Calu3 (cell line): ENCODE data around the gene SEC22A. TPM values are rescaled to one million over a fixed set of nuclear protein-coding genes. Genes with fewer than 3 reads are reported as not detected.

ENCODE experiments used
- BruUV-seq: library from RNA; stranded (reverse); fragments of 400-500 nt; replicated peaks from 2 replicates; lab custom pipeline; 2021; lab: Mats Ljungman, UMichigan
- CTCF ChIA-PET: fragments of 300-600 bp; sonication (Branson Sonifier 250); formaldehyde crosslinking; loops from one replicate; lab custom pipeline; 2022; ENCODE audit warnings: antibody characterized with exemption; lab: Charles Lee
- DNase-seq: peaks from one replicate; pipeline ENCODE4 v3.0.0; 2022
- H3K27ac Mint-ChIP-seq: one replicate; pipeline ENCODE4 v1.8.0; 2022; ENCODE audit warnings: mixed read lengths; ENCODE audit not compliant: unreplicated experiment
- H3K27me3 Mint-ChIP-seq: one replicate; pipeline ENCODE4 v1.8.0; 2022; ENCODE audit warnings: mixed read lengths; ENCODE audit not compliant: unreplicated experiment
- H3K36me3 Mint-ChIP-seq: one replicate; pipeline ENCODE4 v1.8.0; 2022; ENCODE audit warnings: mild to moderate bottlenecking, moderate library complexity, mixed read lengths; ENCODE audit not compliant: insufficient read depth, unreplicated experiment
- H3K4me1 Mint-ChIP-seq: one replicate; pipeline ENCODE4 v1.8.0; 2022; ENCODE audit warnings: mild to moderate bottlenecking, low read depth, mixed read lengths; ENCODE audit not compliant: unreplicated experiment
- H3K4me3 Mint-ChIP-seq: one replicate; pipeline ENCODE4 v1.8.0; 2022; ENCODE audit warnings: mild to moderate bottlenecking, low read depth, moderate library complexity, mixed read lengths; ENCODE audit not compliant: unreplicated experiment
- H3K9me3 Mint-ChIP-seq: one replicate; pipeline ENCODE4 v1.8.0; 2022; ENCODE audit warnings: low read depth, mixed read lengths; ENCODE audit not compliant: unreplicated experiment
- CTCF ChIP-seq: fragments of 200-600 bp; IDR thresholded peaks from one replicate; pipeline ENCODE4 v1.8.0; 2022; ENCODE audit warnings: antibody characterized with exemption; ENCODE audit not compliant: unreplicated experiment
- intact Hi-C: fragments of 100-400 bp; cut with micrococcal nuclease; formaldehyde crosslinking; loops from one replicate; pipeline ENCODE4 v1.10.0; 2022; ENCODE audit not compliant: unreplicated experiment
- microRNA-seq: library from miRNA; unstranded; fragments of <30 nt; microRNA quantifications from one replicate; pipeline ENCODE4 v1.2.0, GENCODE V29; 2022
- total RNA-seq: library from RNA; stranded (reverse); gene quantifications from 2 replicates; pipeline ENCODE4 v1.2.3, GENCODE V29; 2022

SEC22A gene
- total RNA-seq, 1 experiment from 2014 or later: 18.6 TPM

GRCh38 chr3:123320221-123320620 is 118.5 kb downstream of the SEC22A start:
- H3K27me3 Mint-ChIP-seq: peaks cover 77% of the 10 kb centered on the region
- no peaks in the 10 kb centered on the region for H3K36me3 Mint-ChIP-seq
- BruUV-seq: no TSS peak
- H3K9me3 Mint-ChIP-seq: no peaks in the 10 kb centered on the region
- no peak overlapping the region for H3K27ac Mint-ChIP-seq
- H3K4me3 Mint-ChIP-seq: no peak overlapping the region
- TF ChIP-seq CTCF: no peak
- intact Hi-C loops: no loop called here
- no peaks in the 10 kb centered on the region for H3K4me1 Mint-ChIP-seq
- CTCF ChIA-PET: no interaction called here
- no peak for DNase-seq

- no peak for DNase-seq
- no peak for TF ChIP-seq CTCF
- H3K27ac Mint-ChIP-seq: no peak overlapping the region
- H3K4me1 Mint-ChIP-seq: no peaks in the 10 kb centered on the region
- intact Hi-C loops: no loop called here
- no peak overlapping the region for H3K4me3 Mint-ChIP-seq
- H3K36me3 Mint-ChIP-seq: no peaks in the 10 kb centered on the region
- peaks cover 70% of the 10 kb centered on the region for H3K27me3 Mint-ChIP-seq
- no peaks in the 10 kb centered on the region for H3K9me3 Mint-ChIP-seq
- no TSS peak for BruUV-seq
- CTCF ChIA-PET: no interaction called here
Measured at GRCh38 chr3:123321806-123322205, 120.1 kb downstream of the SEC22A start.

GRCh38 chr3:123322866-123323265 is 121.1 kb downstream of the SEC22A start:
- CTCF ChIA-PET: no interaction called here
- intact Hi-C loops: no loop called here
- no peaks in the 10 kb centered on the region for H3K36me3 Mint-ChIP-seq
- no peaks in the 10 kb centered on the region for H3K9me3 Mint-ChIP-seq
- no TSS peak for BruUV-seq
- no peak overlapping the region for H3K4me3 Mint-ChIP-seq
- no peak overlapping the region for H3K27ac Mint-ChIP-seq
- peaks cover 76% of the 10 kb centered on the region for H3K27me3 Mint-ChIP-seq
- no peak for TF ChIP-seq CTCF
- no peaks in the 10 kb centered on the region for H3K4me1 Mint-ChIP-seq
- DNase-seq: no peak

Small RNAs within 50 kb of the gene (microRNA-seq; reads per million reads assigned to microRNA genes)
- not detected for gene MIR7110

Other genes starting within 250 kb of the SEC22A start
- not detected in 2 replicates for gene SEMA5B, start 174.2 kb upstream of the SEC22A start, total RNA-seq
- 31.5 and 31.6 TPM in 2 replicates for gene PDIA5, start 134.9 kb upstream of the SEC22A start, total RNA-seq
- 2.5 and 3.6 TPM in 2 replicates for gene ADCY5, start 247.1 kb downstream of the SEC22A start, total RNA-seq